Fibroblast of the aortic adventitia (primary cell): ENCODE data around the gene ADGRL4. TPM values are rescaled to one million over a fixed set of nuclear protein-coding genes. Genes with fewer than 3 reads are reported as not detected.

ENCODE experiments used
- DNase-seq: peaks from one replicate; pipeline ENCODE4 v3.0.0-alpha.2; 2010; ENCODE audit warnings: low read depth
- H3K4me3 ChIP-seq: 2 replicates; pipeline ENCODE4 v1.5.1; 2011; ENCODE audit warnings: low read depth, mild to moderate bottlenecking, control low read depth, low read length, moderate library complexity
- CTCF ChIP-seq: IDR thresholded peaks from 2 replicates; pipeline ENCODE4 v1.5.1; 2011; ENCODE audit warnings: mild to moderate bottlenecking, low read length, control low read depth, inconsistent platforms; ENCODE audit not compliant: insufficient read depth
- total RNA-seq: library from RNA; depleted of rRNA; stranded (reverse); fragments of >200 nt; gene quantifications from 2 replicates; pipeline ENCODE4 v1.2.3, GENCODE V29; 2012; ENCODE audit warnings: low replicate concordance

The ADGRL4 gene
- total RNA-seq, 1 donor: 139 TPM

GRCh38 chr1:78950826-78951225, 55.7 kb downstream of the ADGRL4 start:
- no peak overlapping the region for H3K4me3 ChIP-seq
- no peak for TF ChIP-seq CTCF
- DNase-seq: no peak

GRCh38 chr1:78949227-78949626, 57.3 kb downstream of the ADGRL4 start:
- no peak for DNase-seq

GRCh38 chr1:78919150-78919549, 87.4 kb downstream of the ADGRL4 start:
- DNase-seq: no peak
- H3K4me3 ChIP-seq: no peak overlapping the region
- no peak for TF ChIP-seq CTCF

More at GRCh38 chr1:78949227-78949626, 57.3 kb downstream of the ADGRL4 start:
- no peak overlapping the region for H3K4me3 ChIP-seq
- TF ChIP-seq CTCF: no peak

- no peak for TF ChIP-seq CTCF
- peak; percentile 31 for DNase-seq
Observed at GRCh38 chr1:78918157-78918556, 88.4 kb downstream of the ADGRL4 start.

GRCh38 chr1:78916986-78917385, 89.5 kb downstream of the ADGRL4 start:
- peak; percentile 4 for DNase-seq
- TF ChIP-seq CTCF: no peak
- no peak overlapping the region for H3K4me3 ChIP-seq

More at GRCh38 chr1:78918157-78918556, 88.4 kb downstream of the ADGRL4 start:
- no peak overlapping the region for H3K4me3 ChIP-seq

GRCh38 chr1:78913950-78914349, 92.6 kb downstream of the ADGRL4 start:
- no peak for TF ChIP-seq CTCF
- DNase-seq: no peak
- H3K4me3 ChIP-seq: no peak overlapping the region
